Activated CD8-positive, alpha-beta T cell treated with anti-CD3 and anti-CD28 coated beads, Interleukin-2, amount 10 ng/mL, durations not matched to agents 7 days and 5 days (primary cell): ENCODE results near the gene POU5F1. TPM values are rescaled to one million over a fixed set of nuclear protein-coding genes. Genes with fewer than 3 reads are reported as not detected.
"Not testable (repeated sequence)": the region's sequence is repeated elsewhere in the genome, so short reads cannot be mapped to it uniquely, and the experiment has no call there.

ENCODE experiments used
- ATAC-seq: fragments of 150-1000 bp; cut with Tn5 transposase; one replicate; pipeline ENCODE4 v1.10.0; 2021; ENCODE audit warnings: moderate library complexity
- CTCF ChIA-PET: fragments of 350-600 bp; sonication (Branson Sonifier 250); formaldehyde crosslinking; loops from one replicate; lab custom pipeline; 2021; ENCODE audit warnings: antibody characterized with exemption; lab: Charles Lee
- POLR2A ChIA-PET: fragments of 350-600 bp; sonication (Branson Sonifier 250); formaldehyde crosslinking; loops from one replicate; lab custom pipeline; 2021; ENCODE audit warnings: antibody characterized with exemption; lab: Charles Lee
- DNase-seq: peaks from one replicate; pipeline ENCODE4 v3.0.0-alpha.2; 2020
- H3K27ac Mint-ChIP-seq: one replicate; pipeline ENCODE4 v1.8.0; 2021; ENCODE audit warnings: mild to moderate bottlenecking, mixed read lengths
- H3K27me3 Mint-ChIP-seq: one replicate; pipeline ENCODE4 v1.8.0; 2021; ENCODE audit warnings: low read depth, mixed read lengths
- H3K36me3 Mint-ChIP-seq: one replicate; pipeline ENCODE4 v1.8.0; 2021; ENCODE audit warnings: low read depth, mixed read lengths
- H3K4me1 Mint-ChIP-seq: one replicate; pipeline ENCODE4 v1.8.0; 2021; ENCODE audit warnings: low read depth, mixed read lengths
- H3K4me3 Mint-ChIP-seq: one replicate; pipeline ENCODE4 v1.8.0; 2021; ENCODE audit warnings: mild to moderate bottlenecking, mixed read lengths
- H3K9me3 Mint-ChIP-seq: one replicate; pipeline ENCODE4 v1.8.0; 2022; ENCODE audit warnings: mixed read lengths; ENCODE audit not compliant: insufficient read depth
- total RNA-seq, 2 experiments: library from RNA; stranded (reverse); gene quantifications; one replicate each; pipeline ENCODE4 v1.2.3, GENCODE V29; 2021

Gene POU5F1
- total RNA-seq, 2 experiments from 2014 or later: not detected

DNA sequence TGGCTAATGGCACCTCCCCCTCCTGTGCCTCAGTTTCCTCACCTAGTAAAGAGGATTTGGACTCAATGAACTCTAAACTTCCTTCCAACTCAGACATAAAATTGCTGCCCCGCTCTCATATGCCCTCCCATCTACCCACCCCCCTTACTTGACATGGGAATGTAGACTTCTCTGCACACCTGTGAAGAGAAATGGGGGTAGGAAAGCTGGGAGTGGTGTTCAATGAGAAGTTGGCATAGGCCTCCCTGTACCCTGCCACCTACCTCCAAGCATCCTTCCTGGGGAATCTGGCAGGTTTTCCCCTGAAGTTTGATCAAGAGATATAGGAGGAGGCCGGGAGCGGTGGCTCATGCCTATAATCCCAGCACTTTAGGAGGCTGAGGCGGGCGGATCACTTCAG is 3.9 kb upstream of the POU5F1 start:
- no peak overlapping the region for H3K4me3 Mint-ChIP-seq
- H3K36me3 Mint-ChIP-seq: no peaks in the 10 kb centered on the region
- no peaks in the 10 kb centered on the region for H3K9me3 Mint-ChIP-seq
- ChIA-PET POLR2A (interaction anchor here (1.0 kb wide), 1 partner anchor 9 kb away, joined by 3 read pairs; no protein-coding TSS in a partner anchor), CTCF (interaction anchor here (0.7 to 1.7 kb wide), 2 partner anchors 12 to 192 kb away, joined by 3 to 7 read pairs; no protein-coding TSS in a partner anchor)
- DNase-seq: no peak
- H3K27ac Mint-ChIP-seq: no peak overlapping the region
- peaks cover 23% of the 10 kb centered on the region for H3K4me1 Mint-ChIP-seq
- no peak for ATAC-seq
- H3K27me3 Mint-ChIP-seq: no peaks in the 10 kb centered on the region

DNA sequence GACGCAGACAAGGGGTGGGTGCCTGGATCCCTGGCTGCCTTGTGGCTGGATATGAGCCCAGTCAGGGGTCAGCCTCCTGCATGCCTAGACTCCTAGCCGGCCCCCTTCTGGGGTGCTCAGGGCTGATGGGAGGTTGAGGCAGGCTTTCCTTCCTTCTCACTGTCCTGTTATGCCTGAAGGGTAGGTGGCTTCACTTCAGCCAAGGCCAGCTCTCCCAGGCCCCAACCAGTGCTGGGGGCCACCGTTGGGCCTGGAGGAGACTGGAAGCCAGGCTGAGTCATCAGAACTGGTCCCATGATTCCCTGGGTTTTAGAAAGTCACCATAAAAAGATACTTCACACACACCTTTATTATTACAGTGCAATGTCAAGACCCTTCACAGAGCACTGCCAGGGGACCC is 2.9 kb upstream of the POU5F1 start:
- H3K36me3 Mint-ChIP-seq: no peaks in the 10 kb centered on the region
- H3K27ac Mint-ChIP-seq: no peak overlapping the region
- ChIA-PET CTCF (no interaction called here), POLR2A (no interaction called here)
- ATAC-seq (no peak), DNase-seq (no peak)
- H3K4me1 Mint-ChIP-seq: peaks cover 14% of the 10 kb centered on the region
- H3K4me3 Mint-ChIP-seq: no peak overlapping the region
- H3K27me3 Mint-ChIP-seq: no peaks in the 10 kb centered on the region
- no peaks in the 10 kb centered on the region for H3K9me3 Mint-ChIP-seq

DNA sequence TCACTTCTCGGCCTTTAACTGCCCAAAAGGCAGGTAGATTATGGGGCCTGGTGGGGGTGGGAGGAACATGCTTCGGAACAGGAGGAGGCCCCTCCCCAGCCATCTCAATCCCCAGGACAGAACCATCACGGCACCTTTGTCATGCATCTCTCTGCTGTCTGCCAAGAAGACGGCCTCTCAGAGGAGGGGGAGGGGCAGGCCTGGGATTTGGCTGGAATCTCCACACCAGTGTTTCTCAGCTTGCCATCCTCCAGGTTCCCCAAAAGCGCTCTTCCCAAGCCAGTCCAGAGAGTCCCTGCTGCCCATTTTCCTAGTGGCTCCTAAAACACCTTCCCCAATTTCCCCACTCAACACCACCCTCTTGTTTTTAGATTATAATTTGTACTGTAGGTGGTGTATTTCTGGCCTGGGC is 2.5 kb upstream of the POU5F1 start:
- no peak for ATAC-seq
- Mint-ChIP-seq H3K4me1 (peaks cover 12% of the 10 kb centered on the region), H3K27me3 (no peaks in the 10 kb centered on the region), H3K27ac (no peak overlapping the region), H3K9me3 (no peaks in the 10 kb centered on the region), H3K4me3 (no peak overlapping the region), H3K36me3 (no peaks in the 10 kb centered on the region)
- DNase-seq: no peak
- POLR2A ChIA-PET: no interaction called here
- CTCF ChIA-PET: no interaction called here

DNA sequence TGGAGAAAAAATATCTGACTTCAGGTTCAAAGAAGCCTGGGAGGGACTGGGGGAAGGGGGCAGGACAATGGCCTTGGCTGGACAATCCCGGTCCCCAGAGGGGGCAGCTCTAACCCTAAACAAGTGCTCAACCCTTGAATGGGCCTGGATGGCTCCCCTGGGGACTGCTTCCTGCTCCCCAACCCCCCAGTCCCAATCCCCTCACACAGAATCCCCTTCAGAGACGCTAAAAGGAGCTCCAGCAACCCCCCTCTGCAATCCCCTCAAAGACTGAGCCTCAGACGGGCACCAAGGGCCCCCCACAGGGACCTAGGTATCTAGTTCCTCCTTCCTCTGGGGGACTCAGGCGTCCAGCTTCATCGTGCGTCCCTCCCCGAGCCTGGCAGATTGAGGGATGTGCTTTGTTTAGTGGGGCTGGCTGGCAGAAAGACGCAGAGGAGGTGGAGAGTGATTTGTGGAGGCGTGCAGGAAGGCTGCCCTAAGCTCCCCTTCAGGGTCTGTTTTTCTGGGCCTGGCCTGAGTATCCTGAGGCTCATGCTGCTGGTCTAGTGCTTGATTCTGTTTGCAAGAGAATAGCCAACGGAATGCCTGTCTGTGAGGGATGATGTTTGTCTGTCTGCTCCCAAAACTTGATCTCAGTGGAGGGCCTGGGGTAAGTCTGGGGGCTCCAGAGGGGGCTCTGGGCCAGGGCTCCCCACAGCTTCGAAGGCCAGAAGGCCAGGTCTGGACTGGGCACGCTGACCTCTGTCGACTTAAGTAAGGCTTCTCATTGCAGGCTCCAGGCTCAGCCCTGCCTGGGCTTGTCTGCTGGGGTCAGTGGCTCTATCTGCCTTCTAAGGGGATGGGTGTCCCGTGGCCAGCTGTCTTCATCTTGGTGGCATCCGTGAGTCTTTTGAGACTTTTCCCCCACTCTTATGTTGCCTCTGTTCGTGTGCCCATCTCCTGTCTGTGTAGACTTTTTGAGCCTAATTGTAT is 1.7 kb upstream of the POU5F1 start:
- ChIA-PET POLR2A (no interaction called here), CTCF (no interaction called here)
- Mint-ChIP-seq H3K27ac (peak overlapping the region; percentile 37), H3K36me3 (no peaks in the 10 kb centered on the region), H3K27me3 (no peaks in the 10 kb centered on the region), H3K4me3 (no peak overlapping the region), H3K4me1 (peaks cover 12% of the 10 kb centered on the region), H3K9me3 (no peaks in the 10 kb centered on the region)
- DNase-seq: no peak
- ATAC-seq: no peak

DNA sequence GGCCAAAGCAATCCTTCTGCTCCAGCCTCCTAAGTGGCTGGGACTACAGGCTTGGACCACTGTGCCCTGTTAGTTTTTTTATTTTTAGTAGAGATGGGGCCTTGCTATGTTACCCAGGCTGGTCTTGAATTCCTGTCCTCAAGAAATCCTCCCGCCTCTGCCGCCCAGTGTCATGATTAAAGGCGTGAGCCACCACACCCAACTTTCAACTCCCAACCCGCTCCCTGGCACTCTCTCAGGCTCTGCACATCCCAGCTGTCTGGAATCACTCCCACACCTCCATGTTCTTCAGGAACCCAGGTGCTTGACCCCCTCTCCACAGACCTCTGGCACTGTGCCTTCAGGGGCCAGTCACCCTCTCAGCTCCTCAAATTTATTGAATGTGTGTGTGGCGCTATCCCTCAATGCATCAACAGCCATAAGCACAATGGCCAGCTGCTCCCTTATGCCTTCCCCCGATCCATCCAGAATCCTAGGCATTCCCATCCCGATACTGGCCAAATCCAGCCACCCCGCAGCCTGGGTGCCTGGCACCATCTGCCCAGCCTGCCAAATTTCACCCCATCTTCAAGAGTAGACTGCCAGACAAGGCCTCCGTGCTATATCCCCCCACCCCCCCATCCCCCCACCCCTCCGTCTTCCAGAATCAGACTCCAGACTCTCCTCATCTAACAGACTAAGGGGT is 647 bp upstream of the POU5F1 start:
- DNase-seq: no peak
- CTCF ChIA-PET: no interaction called here
- Mint-ChIP-seq H3K36me3 (peaks cover 3% of the 10 kb centered on the region), H3K27me3 (no peaks in the 10 kb centered on the region), H3K27ac (no peak overlapping the region), H3K4me3 (no peak overlapping the region), H3K4me1 (peaks cover 10% of the 10 kb centered on the region), H3K9me3 (no peaks in the 10 kb centered on the region)
- ATAC-seq: no peak
- POLR2A ChIA-PET: no interaction called here

DNA sequence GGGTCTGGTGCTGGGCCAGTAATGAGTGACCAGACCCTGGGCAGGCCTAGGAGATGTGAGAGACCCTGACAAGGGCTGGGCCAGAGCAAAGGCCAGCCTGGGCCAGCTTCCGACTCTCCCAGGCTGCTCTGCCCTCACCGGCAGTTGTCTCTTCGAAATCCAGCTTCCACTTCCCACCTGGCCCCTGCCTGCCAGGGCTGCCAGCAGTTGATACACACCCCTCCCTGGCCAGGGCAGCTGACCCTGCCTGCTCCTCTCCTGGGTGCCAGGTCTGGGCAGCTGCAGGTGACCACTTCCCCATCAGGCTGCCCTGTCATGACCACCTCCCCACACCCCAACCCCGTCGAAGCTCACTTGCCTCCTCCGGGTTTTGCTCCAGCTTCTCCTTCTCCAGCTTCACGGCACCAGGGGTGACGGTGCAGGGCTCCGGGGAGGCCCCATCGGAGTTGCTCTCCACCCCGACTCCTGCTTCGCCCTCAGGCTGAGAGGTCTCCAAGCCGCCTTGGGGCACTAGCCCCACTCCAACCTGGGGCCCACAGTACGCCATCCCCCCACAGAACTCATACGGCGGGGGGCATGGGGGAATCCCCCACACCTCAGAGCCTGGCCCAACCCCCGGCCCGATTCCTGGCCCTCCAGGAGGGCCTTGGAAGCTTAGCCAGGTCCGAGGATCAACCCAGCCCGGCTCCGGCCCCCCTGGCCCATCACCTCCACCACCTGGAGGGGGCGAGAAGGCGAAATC is 453 bp downstream of the POU5F1 start:
- CTCF ChIA-PET, H3K4me1 Mint-ChIP-seq, H3K4me3 Mint-ChIP-seq, H3K27me3 Mint-ChIP-seq, ATAC-seq, H3K9me3 Mint-ChIP-seq, H3K36me3 Mint-ChIP-seq, H3K27ac Mint-ChIP-seq, DNase-seq: not testable (repeated sequence)
- POLR2A ChIA-PET: interaction anchor here (1.1 kb wide), 1 partner anchor 11 kb away, joined by 3 read pairs; no protein-coding TSS in a partner anchor

DNA sequence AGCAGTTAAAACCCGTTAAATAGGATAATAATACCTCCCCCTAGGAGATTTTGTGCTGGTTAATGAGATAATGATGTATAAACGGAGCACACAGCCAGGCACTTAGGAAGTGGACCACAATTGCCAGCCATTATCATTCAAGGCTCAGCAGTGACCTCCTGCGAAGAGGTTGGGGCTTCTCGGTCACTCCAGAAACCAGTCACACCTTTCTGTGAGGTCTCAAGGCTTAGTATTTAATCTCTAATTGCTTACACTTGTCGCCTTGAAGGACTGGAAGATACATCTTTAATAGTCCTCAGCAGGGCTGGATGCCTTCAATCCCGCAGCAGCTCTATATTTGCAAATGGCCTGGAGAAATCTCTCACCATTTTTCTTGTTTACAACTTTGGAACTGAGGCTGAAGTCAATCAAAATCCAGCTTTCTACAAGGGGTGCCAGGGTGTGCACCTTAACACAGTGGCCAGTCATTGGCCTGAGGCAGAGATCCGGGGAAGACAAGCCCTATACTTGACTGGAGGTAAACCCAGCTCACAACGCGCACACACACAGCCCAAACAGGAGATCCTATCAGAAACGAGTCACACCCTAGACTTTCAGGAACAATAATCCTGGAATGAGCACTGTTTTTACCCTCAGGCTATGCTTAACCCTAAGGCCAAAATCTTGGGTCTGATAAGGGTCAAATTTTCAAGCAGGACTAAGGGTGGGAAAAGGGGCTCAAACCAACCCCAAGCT is 1.2 kb downstream of the POU5F1 start:
- Mint-ChIP-seq H3K9me3 (no peaks in the 10 kb centered on the region), H3K27ac (no peak overlapping the region), H3K4me3 (no peak overlapping the region), H3K27me3 (no peaks in the 10 kb centered on the region), H3K4me1 (no peaks in the 10 kb centered on the region), H3K36me3 (peaks cover 8% of the 10 kb centered on the region)
- DNase-seq: no peak
- CTCF ChIA-PET: no interaction called here
- POLR2A ChIA-PET: interaction anchor here (1.1 kb wide), 1 partner anchor 10 kb away, joined by 3 read pairs; no protein-coding TSS in a partner anchor
- no peak for ATAC-seq

DNA sequence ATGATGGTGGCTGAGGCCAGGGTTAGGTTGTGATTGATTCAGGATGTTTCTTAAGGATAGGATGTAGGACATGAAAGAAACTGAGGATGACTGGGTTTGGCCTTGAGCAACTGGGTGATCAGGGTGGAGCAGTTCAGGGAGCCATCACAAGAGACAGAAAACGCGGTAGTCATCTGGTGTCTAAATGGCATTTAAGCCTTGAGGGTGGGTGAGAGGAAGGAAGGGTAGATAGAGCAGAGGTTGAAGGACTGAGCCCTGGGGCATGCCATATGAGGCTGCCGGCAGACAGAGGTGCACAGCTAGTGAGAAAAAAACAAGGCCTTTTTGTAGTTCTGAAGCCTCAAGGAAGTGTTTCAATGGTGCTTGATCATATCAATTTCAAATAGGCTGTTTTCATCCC is 1.9 kb downstream of the POU5F1 start:
- no peaks in the 10 kb centered on the region for H3K27me3 Mint-ChIP-seq
- H3K36me3 Mint-ChIP-seq: peaks cover 12% of the 10 kb centered on the region
- no peak overlapping the region for H3K4me3 Mint-ChIP-seq
- CTCF ChIA-PET: no interaction called here
- no peaks in the 10 kb centered on the region for H3K9me3 Mint-ChIP-seq
- no peak overlapping the region for H3K27ac Mint-ChIP-seq
- DNase-seq (no peak), ATAC-seq (no peak)
- POLR2A ChIA-PET: no interaction called here
- peaks cover 1% of the 10 kb centered on the region for H3K4me1 Mint-ChIP-seq

DNA sequence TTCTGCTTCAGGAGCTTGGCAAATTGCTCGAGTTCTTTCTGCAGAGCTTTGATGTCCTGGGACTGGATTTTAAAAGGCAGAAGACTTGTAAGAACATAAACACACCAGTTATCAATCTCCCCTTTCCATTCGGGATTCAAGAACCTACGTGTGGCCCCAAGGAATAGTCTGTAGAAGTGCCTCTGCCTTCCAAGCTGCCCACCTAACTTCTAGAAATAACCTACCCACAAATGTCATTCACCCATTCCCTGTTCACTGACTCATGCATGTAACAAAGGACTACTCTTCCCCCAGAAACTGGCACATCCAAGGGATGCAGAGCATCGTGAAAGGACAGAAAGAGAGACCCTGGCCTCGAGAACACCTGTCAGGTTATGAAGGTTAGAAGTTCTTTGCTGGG is 4.5 kb downstream of the POU5F1 start:
- H3K36me3 Mint-ChIP-seq: peaks cover 37% of the 10 kb centered on the region
- H3K9me3 Mint-ChIP-seq: no peaks in the 10 kb centered on the region
- H3K27ac Mint-ChIP-seq: no peak overlapping the region
- H3K27me3 Mint-ChIP-seq: no peaks in the 10 kb centered on the region
- peaks cover 18% of the 10 kb centered on the region for H3K4me1 Mint-ChIP-seq
- POLR2A ChIA-PET: no interaction called here
- ATAC-seq: no peak
- H3K4me3 Mint-ChIP-seq: no peak overlapping the region
- CTCF ChIA-PET: no interaction called here
- DNase-seq: no peak

DNA sequence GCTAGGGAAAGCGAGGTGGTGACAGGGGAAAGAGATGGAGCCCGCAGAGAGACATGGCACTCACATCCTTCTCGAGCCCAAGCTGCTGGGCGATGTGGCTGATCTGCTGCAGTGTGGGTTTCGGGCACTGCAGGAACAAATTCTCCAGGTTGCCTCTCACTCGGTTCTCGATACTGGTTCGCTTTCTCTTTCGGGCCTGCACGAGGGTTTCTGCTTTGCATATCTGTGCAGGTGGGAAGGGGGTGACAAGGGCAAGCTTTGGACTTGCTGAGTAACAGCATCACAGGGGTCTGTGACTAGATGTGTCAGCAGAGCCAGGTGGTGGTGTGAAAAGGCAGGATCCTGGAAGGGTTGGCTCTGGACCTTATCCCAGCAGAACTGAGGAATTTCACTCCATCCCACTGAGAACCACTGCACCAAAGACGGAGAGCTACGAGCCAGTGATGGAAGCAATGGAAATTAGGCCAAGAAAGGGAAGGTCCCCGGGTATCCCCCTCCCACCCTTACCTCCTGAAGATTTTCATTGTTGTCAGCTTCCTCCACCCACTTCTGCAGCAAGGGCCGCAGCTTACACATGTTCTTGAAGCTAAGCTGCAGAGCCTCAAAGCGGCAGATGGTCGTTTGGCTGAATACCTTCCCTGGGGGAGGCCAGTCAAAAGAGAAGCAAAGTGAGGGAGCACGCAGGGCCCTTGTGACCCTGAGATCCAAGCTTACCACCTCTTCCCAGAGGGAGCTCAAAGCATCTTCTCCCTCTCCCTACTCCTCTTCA is 5.2 kb downstream of the POU5F1 start:
- H3K9me3 Mint-ChIP-seq, H3K27ac Mint-ChIP-seq, DNase-seq, CTCF ChIA-PET, ATAC-seq, H3K27me3 Mint-ChIP-seq, H3K4me3 Mint-ChIP-seq: not testable (repeated sequence)
- Mint-ChIP-seq H3K4me1 (peaks cover 23% of the 10 kb centered on the region), H3K36me3 (peaks cover 41% of the 10 kb centered on the region)
- POLR2A ChIA-PET: interaction anchor here (0.9 kb wide), 1 partner anchor 10 kb away, joined by 3 read pairs; no protein-coding TSS in a partner anchor
